SK-N-SH treated with all-trans-retinoic acid at 6 μM for 48 hours (cell line): Measurements from ENCODE around the gene SULT1A1.

ENCODE experiments used
- ATAC-seq: fragments of 200-7000 bp; cut with Tn5 transposase; 3 replicates; pipeline ENCODE4 v1.9.1; 2020; ENCODE audit warnings: mild to moderate bottlenecking, moderate library complexity
- ARNTL ChIP-seq: fragments of 450-650 bp; formaldehyde crosslinking; IDR thresholded peaks from 2 replicates; pipeline ENCODE4 v1.5.0; 2020; ENCODE audit warnings: low read depth, mild to moderate bottlenecking, moderate library complexity, borderline replicate concordance
- BACH2 ChIP-seq: fragments of 250-450 bp; sonication (Bioruptor Pico); IDR thresholded peaks from 2 replicates; pipeline ENCODE4 v1.9.0; 2021; ENCODE audit warnings: mild to moderate bottlenecking, borderline replicate concordance
- CSDC2 ChIP-seq: fragments of 250-450 bp; sonication (Bioruptor Pico); IDR thresholded peaks from 2 replicates; pipeline ENCODE4 v1.5.0; 2020; ENCODE audit warnings: mild to moderate bottlenecking, moderate library complexity
- ESRRG ChIP-seq: fragments of 250-450 bp; sonication (Bioruptor Pico); IDR thresholded peaks from 2 replicates; pipeline ENCODE4 v1.6.1; 2021; ENCODE audit warnings: mild to moderate bottlenecking
- ISL1 ChIP-seq: fragments of 250-450 bp; sonication (Bioruptor Pico); IDR thresholded peaks from 2 replicates; pipeline ENCODE4 v2.1.2; 2022; ENCODE audit warnings: mild to moderate bottlenecking, moderate library complexity
- OSR1 ChIP-seq: fragments of 250-450 bp; sonication (Bioruptor Pico); IDR thresholded peaks from 2 replicates; pipeline ENCODE4 v1.8.0; 2022; ENCODE audit warnings: moderate library complexity, mild to moderate bottlenecking, inconsistent platforms
- PPARA ChIP-seq: fragments of 250-450 bp; sonication (Bioruptor Pico); IDR thresholded peaks from 2 replicates; pipeline ENCODE4 v1.5.0; 2020; ENCODE audit warnings: mild to moderate bottlenecking, borderline replicate concordance
- SNAI2 ChIP-seq: fragments of 250-450 bp; sonication (Bioruptor Pico); IDR thresholded peaks from 2 replicates; pipeline ENCODE4 v1.5.0; 2020; ENCODE audit warnings: mild to moderate bottlenecking, moderate library complexity
- TCF4 ChIP-seq: fragments of 250-450 bp; sonication (Bioruptor Pico); IDR thresholded peaks from 2 replicates; pipeline ENCODE4 v1.8.0; 2021; ENCODE audit warnings: mild to moderate bottlenecking, moderate library complexity, borderline replicate concordance
- TOX ChIP-seq: fragments of 250-450 bp; sonication (Bioruptor Pico); IDR thresholded peaks from 2 replicates; pipeline ENCODE4 v1.8.0; 2021; ENCODE audit warnings: mild to moderate bottlenecking, moderate library complexity, borderline replicate concordance
- ZC3H10 ChIP-seq: fragments of 250-450 bp; sonication (Bioruptor Pico); IDR thresholded peaks from 2 replicates; pipeline ENCODE4 v1.5.1; 2021; ENCODE audit warnings: mild to moderate bottlenecking, moderate library complexity
- ZFP30 ChIP-seq: fragments of 450-650 bp; formaldehyde crosslinking; IDR thresholded peaks from 2 replicates; pipeline ENCODE4 v1.5.0; 2022; ENCODE audit warnings: mild to moderate bottlenecking, moderate library complexity
- ZNF565 ChIP-seq: fragments of 450-650 bp; formaldehyde crosslinking; conservative IDR thresholded peaks from 2 replicates; pipeline ENCODE4 v1.5.0; 2020; ENCODE audit warnings: low read depth, mild to moderate bottlenecking, moderate library complexity
- ZNF70 ChIP-seq: fragments of 450-650 bp; formaldehyde crosslinking; IDR thresholded peaks from 2 replicates; pipeline ENCODE4 v1.5.0; 2020; ENCODE audit warnings: mild to moderate bottlenecking, moderate library complexity
- ZNF8 ChIP-seq: fragments of 450-650 bp; formaldehyde crosslinking; IDR thresholded peaks from 2 replicates; pipeline ENCODE4 v1.5.0; 2020; ENCODE audit warnings: mild to moderate bottlenecking, moderate library complexity
- TF ChIP-seq, protein P1 (sequence below): fragments of 250-450 bp; sonication (Bioruptor Pico); IDR thresholded peaks from 2 replicates; pipeline ENCODE4 v1.8.0; 2020; ENCODE audit warnings: mild to moderate bottlenecking, moderate library complexity, borderline replicate concordance
- TF ChIP-seq, protein P2 (sequence below): fragments of 250-450 bp; sonication (Bioruptor Pico); IDR thresholded peaks from 2 replicates; pipeline ENCODE4 v1.8.0; 2021; ENCODE audit warnings: low read depth, mild to moderate bottlenecking, moderate library complexity, borderline replicate concordance
- TF ChIP-seq, protein P3 (sequence below): fragments of 250-450 bp; sonication (Bioruptor Pico); IDR thresholded peaks from 2 replicates; pipeline ENCODE4 v1.5.0; 2020; ENCODE audit warnings: mild to moderate bottlenecking, moderate library complexity
- TF ChIP-seq, protein P4 (sequence below): fragments of 250-450 bp; sonication (Bioruptor Pico); IDR thresholded peaks from 2 replicates; pipeline ENCODE4 v1.5.1; 2021; ENCODE audit warnings: mild to moderate bottlenecking, moderate library complexity

Gene SULT1A1

DNA sequence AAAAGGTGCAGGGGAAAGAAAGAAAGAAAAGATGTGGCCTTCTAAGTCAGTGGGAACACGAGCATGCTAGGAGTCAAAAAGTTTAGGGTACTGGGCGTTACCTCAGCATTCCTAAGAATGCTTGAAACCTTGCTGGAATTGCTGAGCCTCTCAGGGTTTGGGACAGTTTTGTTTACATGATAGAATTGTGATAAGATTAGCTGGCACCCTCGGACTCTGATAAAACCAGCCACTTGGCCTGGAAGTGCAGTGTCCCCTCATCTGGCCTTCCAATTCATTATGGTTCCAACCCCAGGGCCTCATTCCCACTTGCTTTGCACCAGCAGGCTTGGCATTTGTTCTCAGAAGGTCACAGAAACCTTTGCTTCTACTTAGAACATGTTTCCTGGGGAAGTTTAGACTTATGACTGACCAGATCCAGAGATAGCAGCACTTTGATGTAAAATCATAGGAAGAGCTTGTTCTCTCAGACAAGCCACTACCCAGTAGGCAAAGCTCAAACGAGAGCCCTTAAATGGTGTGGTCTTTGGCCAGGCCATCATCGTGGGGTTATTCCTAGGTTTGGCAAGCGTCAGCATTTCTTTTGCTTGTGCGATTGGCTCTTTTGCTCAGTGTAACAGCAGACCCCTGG lies 48.2 kb downstream of the SULT1A1 start:
- TF ChIP-seq TOX (CRISPR knock-in tag) (no peak), OSR1 (CRISPR knock-in tag) (no peak), ZC3H10 (no peak), ESRRG (no peak), TCF4 (CRISPR knock-in tag) (no peak), PPARA (no peak), ARNTL (CRISPR knock-in tag) (no peak), BACH2 (CRISPR knock-in tag) (no peak), CSDC2 (CRISPR knock-in tag) (no peak), ISL1 (CRISPR knock-in tag) (no peak), ZNF565 (no peak), ZNF70 (CRISPR knock-in tag) (no peak), SNAI2 (CRISPR knock-in tag) (no peak)
- TF ChIP-seq, protein P1, sequence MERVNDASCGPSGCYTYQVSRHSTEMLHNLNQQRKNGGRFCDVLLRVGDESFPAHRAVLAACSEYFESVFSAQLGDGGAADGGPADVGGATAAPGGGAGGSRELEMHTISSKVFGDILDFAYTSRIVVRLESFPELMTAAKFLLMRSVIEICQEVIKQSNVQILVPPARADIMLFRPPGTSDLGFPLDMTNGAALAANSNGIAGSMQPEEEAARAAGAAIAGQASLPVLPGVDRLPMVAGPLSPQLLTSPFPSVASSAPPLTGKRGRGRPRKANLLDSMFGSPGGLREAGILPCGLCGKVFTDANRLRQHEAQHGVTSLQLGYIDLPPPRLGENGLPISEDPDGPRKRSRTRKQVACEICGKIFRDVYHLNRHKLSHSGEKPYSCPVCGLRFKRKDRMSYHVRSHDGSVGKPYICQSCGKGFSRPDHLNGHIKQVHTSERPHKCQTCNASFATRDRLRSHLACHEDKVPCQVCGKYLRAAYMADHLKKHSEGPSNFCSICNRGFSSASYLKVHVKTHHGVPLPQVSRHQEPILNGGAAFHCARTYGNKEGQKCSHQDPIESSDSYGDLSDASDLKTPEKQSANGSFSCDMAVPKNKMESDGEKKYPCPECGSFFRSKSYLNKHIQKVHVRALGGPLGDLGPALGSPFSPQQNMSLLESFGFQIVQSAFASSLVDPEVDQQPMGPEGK: no peak
- TF ChIP-seq, protein P2, sequence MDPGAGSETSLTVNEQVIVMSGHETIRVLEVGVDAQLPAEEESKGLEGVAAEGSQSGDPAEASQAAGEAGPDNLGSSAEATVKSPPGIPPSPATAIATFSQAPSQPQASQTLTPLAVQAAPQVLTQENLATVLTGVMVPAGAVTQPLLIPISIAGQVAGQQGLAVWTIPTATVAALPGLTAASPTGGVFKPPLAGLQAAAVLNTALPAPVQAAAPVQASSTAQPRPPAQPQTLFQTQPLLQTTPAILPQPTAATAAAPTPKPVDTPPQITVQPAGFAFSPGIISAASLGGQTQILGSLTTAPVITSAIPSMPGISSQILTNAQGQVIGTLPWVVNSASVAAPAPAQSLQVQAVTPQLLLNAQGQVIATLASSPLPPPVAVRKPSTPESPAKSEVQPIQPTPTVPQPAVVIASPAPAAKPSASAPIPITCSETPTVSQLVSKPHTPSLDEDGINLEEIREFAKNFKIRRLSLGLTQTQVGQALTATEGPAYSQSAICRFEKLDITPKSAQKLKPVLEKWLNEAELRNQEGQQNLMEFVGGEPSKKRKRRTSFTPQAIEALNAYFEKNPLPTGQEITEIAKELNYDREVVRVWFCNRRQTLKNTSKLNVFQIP (CRISPR knock-in tag): no peak

DNA sequence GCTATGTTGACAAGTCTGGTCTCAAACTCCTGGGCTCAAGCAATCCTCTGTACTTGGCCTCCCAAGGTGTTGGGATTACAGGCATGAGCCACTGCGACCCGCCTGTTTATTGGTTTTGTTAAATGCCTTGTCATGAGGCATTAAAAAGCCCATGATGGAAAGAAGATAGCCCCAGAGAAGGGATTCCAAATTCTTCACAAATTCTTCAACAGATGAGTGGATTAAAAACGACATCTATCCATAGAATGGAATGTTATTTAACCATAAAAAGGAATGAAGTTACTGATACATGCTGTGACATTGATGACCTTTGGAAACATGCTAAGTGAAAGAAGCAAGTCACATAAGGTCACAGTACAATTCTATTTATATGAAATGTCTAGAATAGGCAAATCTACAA lies 51.4 kb downstream of the SULT1A1 start:
- TF ChIP-seq OSR1 (CRISPR knock-in tag) (no peak), ZNF8 (CRISPR knock-in tag) (no peak), ISL1 (CRISPR knock-in tag) (no peak)
- TF ChIP-seq, protein P1: no peak
- no peak for ATAC-seq

More for the DNA sequence above, 48.2 kb downstream of the SULT1A1 start:
- no peak for ATAC-seq

DNA sequence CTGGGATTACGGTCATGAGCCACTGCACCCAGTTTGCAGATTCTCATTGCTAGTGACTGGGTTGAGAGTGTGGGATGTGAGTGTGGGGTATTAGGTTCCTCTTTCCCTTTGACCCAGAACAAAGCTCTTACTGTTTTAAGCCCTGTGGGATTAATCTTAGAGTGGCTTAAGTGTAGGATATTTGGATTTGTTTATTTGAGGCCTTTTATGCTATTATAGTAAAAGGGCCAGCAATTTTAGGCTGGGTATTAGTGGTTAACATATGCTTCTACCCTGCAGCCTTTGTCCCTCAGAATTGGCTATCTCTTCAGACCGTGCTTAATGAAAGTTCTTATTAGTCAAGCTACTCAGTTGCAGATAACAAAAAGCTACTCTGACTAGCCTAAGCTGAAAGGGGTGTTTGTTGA lies 52.9 kb downstream of the SULT1A1 start:
- TF ChIP-seq, protein P3, sequence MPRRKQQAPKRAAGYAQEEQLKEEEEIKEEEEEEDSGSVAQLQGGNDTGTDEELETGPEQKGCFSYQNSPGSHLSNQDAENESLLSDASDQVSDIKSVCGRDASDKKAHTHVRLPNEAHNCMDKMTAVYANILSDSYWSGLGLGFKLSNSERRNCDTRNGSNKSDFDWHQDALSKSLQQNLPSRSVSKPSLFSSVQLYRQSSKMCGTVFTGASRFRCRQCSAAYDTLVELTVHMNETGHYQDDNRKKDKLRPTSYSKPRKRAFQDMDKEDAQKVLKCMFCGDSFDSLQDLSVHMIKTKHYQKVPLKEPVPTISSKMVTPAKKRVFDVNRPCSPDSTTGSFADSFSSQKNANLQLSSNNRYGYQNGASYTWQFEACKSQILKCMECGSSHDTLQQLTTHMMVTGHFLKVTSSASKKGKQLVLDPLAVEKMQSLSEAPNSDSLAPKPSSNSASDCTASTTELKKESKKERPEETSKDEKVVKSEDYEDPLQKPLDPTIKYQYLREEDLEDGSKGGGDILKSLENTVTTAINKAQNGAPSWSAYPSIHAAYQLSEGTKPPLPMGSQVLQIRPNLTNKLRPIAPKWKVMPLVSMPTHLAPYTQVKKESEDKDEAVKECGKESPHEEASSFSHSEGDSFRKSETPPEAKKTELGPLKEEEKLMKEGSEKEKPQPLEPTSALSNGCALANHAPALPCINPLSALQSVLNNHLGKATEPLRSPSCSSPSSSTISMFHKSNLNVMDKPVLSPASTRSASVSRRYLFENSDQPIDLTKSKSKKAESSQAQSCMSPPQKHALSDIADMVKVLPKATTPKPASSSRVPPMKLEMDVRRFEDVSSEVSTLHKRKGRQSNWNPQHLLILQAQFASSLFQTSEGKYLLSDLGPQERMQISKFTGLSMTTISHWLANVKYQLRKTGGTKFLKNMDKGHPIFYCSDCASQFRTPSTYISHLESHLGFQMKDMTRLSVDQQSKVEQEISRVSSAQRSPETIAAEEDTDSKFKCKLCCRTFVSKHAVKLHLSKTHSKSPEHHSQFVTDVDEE: no peak
- TF ChIP-seq, protein P4, sequence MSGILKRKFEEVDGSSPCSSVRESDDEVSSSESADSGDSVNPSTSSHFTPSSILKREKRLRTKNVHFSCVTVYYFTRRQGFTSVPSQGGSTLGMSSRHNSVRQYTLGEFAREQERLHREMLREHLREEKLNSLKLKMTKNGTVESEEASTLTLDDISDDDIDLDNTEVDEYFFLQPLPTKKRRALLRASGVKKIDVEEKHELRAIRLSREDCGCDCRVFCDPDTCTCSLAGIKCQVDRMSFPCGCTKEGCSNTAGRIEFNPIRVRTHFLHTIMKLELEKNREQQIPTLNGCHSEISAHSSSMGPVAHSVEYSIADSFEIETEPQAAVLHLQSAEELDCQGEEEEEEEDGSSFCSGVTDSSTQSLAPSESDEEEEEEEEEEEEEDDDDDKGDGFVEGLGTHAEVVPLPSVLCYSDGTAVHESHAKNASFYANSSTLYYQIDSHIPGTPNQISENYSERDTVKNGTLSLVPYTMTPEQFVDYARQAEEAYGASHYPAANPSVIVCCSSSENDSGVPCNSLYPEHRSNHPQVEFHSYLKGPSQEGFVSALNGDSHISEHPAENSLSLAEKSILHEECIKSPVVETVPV (CRISPR knock-in tag): no peak
- TF ChIP-seq ZFP30 (CRISPR knock-in tag): no peak
- TF ChIP-seq PPARA: no peak
- no peak for ATAC-seq

DNA sequence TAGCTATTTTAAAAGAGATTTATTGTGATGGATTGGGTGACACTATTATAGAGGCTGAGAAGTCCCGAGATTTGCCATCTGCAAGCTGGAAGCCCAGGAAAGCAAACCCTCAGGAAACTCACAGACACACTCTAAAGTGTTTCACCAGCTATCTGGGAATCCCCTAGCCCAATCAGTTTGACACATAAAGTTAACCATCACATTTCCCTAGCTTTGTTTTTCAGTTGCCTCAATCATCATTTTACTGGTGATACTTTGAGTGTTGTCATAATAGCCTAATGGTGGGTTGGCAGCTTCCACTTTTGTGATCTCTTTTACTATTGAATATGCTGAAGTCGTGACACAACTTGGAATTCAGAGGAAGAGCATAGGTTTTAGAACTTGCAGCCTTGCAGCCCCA lies 54.3 kb downstream of the SULT1A1 start:
- TF ChIP-seq PPARA (no peak), ZFP30 (CRISPR knock-in tag) (no peak)
- TF ChIP-seq, protein P2 (CRISPR knock-in tag): no peak
- no peak for ATAC-seq
